ENCODE data around the gene NR3C1.

The NR3C1 gene

DNA sequence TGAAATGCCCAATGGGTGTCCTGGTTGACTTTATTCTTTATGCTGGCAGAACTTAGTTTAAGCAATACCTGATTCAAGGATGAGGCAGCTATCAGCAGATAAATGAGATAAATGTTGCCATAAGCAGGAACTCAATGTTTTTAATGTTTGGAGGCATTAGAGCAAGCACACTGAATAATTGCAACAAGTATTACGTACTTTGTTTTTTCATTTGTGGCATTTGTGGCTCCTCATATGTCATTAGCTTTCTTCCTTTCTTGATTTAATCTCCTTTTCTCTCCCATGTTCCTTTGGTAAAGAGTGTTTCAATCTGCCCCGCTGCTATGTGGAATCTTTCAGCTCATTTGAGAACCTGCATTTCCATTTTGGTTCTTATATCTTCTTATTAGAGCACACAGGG, 6.4 kb upstream of the NR3C1 start:
- TF ChIP-seq, protein P1, sequence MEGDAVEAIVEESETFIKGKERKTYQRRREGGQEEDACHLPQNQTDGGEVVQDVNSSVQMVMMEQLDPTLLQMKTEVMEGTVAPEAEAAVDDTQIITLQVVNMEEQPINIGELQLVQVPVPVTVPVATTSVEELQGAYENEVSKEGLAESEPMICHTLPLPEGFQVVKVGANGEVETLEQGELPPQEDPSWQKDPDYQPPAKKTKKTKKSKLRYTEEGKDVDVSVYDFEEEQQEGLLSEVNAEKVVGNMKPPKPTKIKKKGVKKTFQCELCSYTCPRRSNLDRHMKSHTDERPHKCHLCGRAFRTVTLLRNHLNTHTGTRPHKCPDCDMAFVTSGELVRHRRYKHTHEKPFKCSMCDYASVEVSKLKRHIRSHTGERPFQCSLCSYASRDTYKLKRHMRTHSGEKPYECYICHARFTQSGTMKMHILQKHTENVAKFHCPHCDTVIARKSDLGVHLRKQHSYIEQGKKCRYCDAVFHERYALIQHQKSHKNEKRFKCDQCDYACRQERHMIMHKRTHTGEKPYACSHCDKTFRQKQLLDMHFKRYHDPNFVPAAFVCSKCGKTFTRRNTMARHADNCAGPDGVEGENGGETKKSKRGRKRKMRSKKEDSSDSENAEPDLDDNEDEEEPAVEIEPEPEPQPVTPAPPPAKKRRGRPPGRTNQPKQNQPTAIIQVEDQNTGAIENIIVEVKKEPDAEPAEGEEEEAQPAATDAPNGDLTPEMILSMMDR (IDR thresholded peaks at IDR 0.05; ENCODE audit: low read depth, low read length): no peak
- no peak for DNase-seq (ENCODE audit: extremely low read depth, low read depth)

DNA sequence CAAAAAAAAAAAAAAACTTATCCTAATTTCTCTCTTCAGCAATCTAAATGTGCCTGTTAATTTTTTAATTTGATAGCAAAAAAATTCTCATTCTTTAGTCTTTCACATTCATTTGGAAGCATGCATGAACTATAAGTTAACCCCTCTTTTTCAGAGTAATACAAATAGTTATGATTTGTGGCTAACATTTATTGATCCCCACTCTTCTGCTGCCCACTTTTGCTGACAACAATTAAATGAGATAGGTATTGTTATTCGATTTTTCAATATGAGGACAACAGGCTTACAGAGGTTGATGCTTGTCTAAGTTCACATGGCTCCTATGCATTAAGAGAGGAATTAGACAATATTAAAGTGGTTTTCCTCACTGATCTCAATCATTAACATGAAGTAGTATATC, 2.9 kb upstream of the NR3C1 start:
- TF ChIP-seq, protein P1 (IDR thresholded peaks at IDR 0.05; ENCODE audit: low read depth, low read length): no peak
- no peak for DNase-seq (ENCODE audit: extremely low read depth, low read depth)

DNA sequence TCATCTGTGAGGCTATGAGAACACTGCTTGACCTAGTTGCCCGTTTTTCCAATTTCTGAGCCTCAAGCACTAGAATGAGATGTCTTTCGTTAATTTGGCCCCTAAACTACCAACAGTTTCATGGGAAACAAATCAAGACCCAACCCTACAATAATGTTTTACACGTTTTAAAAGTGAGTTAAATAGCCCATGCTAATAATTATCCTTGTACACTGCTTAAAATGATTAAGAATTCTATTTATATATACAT, 2.3 kb upstream of the NR3C1 start:
- TF ChIP-seq, protein P1 (IDR thresholded peaks at IDR 0.05; ENCODE audit: low read depth, low read length): no peak
- no peak for DNase-seq (ENCODE audit: extremely low read depth, low read depth)

DNA sequence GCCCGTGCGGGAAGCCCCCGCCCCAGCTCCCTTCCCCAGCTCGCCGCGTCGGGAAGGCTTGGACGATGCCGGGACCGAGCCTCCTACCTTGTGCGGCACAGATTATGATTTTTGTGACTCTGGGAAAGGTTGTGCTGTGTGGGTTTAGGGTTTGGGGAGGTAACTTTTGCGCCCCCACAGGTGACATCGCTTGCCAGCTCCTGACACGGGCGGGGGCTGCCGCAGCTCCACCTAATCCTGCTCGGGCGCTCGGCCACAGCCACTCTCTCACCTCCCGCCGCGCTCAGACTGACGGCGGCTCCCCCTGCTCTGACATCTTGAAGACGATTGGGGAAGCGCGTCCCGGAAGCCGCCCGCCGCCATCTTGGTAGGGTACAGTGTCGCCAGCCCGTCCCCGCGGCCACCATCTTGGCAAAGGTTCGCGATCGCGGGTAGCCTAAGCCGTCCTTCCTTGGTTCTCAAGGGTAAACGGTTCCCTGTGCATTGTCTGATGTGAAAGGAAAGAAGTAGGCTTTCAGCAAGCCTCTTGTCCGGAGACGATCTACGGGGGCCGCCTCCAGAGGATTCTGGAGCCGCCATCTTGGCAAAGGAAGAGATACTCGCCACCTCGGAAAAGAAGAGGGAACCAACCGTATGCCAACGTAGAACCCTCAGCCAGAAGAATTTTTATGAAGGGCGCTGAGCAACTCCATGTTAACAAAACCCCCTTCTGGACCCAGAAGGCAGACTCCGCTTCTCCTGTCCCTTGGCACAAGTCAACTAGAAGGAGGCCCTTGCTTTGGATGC, 1.8 kb upstream of the NR3C1 start:
- peak; percentile 56 for DNase-seq (ENCODE audit: extremely low read depth, low read depth)
- TF ChIP-seq, protein P1 (IDR thresholded peaks at IDR 0.05; ENCODE audit: low read depth, low read length): peak; percentile 9

DNA sequence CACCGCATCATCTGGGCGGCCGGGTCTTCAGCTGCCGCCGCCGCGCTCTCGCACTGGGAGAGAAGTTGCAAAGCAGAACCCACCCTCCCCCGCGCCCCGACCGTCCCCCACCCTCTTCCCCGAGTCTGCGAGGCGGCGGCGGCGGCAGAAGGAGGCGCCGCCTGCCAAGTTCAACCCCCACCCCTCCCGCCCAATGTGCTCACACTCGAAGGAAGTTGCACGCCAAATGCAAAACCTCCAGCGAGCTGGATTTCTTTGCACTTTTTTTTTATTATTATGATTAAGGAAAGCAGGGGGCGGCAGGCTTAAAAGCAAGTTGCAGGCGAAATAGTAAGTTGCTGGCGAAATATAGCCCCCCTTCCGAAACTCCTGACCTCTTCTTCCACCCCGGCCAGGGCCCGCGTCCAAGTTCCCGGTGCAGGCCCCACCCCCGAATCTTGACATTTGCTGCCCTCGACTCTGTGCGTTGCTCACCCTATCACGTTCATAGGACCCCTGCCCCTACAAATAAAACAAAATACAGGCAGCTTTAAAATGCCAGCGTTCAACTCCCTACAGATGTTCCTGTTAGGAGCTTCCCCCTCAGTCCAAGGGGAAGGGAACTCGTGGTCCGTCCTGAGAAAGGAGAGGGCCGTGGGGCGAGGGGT, 1.1 kb upstream of the NR3C1 start:
- TF ChIP-seq, protein P1 (IDR thresholded peaks at IDR 0.05; ENCODE audit: low read depth, low read length): peak; percentile 14
- DNase-seq (ENCODE audit: extremely low read depth, low read depth): peak; percentile 93

DNA sequence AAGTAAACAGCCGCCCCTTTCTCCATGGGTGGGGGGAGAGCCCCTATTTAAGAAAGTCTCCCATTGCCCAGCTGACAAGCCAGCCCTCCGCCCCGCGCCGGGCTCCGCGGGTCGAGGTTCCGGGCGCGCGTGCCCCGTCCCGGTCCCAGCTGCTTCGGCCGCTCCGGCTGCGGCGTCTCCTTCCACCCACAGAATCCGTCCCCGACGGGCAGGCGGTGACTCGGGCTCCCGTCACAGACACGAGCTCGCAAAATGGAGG, 223 bp downstream of the NR3C1 start:
- TF ChIP-seq, protein P1 (IDR thresholded peaks at IDR 0.05; ENCODE audit: low read depth, low read length): no peak
- no peak for DNase-seq (ENCODE audit: extremely low read depth, low read depth)

DNA sequence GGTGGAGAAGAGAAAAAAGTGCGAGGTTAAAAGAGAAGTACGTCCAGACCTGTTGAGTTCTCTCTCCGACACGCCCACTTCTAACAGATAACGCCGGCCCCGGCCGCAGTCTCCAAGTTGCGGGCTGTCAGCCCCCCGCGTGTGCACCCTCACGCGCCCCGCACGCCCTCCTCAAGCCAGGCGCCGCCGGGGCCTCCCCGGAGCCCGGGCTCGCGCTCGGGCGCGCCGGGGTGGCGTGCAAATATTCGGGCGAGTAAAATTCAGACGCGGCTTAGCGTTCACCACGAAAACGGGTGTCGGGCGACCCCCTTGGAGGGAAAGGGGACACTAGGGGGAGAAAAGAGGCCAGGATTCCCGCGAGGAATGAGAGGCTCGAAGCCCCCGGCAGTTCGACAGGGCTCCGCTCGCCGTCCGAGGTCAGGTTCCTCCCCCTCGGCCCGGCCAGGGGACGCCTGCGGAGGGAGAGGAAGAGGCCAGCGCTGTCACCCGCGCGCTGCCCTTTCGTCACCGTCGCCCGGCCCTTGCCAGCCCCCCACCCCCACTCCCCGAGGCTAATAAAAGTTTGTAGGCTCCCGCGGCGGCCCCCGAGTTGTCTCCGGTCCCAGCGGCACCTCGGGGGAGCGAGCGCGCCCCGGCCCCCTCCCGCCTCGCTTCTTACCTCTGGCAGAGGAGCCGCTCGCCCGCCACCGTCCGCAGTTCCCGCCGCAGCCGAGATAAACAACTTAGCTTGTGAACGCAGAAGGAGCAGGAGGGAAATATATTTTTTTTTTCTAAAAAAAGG, 743 bp downstream of the NR3C1 start:
- TF ChIP-seq, protein P1 (IDR thresholded peaks at IDR 0.05; ENCODE audit: low read depth, low read length): no peak

More for the DNA sequence above, 743 bp downstream of the NR3C1 start:
- DNase-seq (ENCODE audit: extremely low read depth, low read depth): no peak

Measured in AG09319 (cell line).